Nephron (organoid): Measurements from ENCODE around the gene RERE.

Experiments
- H3K27ac Mint-ChIP-seq, 3 experiments: 2 replicates each; pipeline ENCODE4 v1.8.0; 2020; ENCODE audit warnings: mixed read lengths in 3 of 3, mild to moderate bottlenecking in 2 of 3, moderate library complexity in 1 of 3
- H3K27me3 Mint-ChIP-seq: 2 replicates; pipeline ENCODE4 v1.8.0; 2021; ENCODE audit warnings: low read depth, mild to moderate bottlenecking, moderate library complexity, mixed read lengths
- H3K36me3 Mint-ChIP-seq: 2 replicates; pipeline ENCODE4 v1.8.0; 2020; ENCODE audit warnings: low read depth, mixed read lengths
- H3K4me1 Mint-ChIP-seq: 2 replicates; pipeline ENCODE4 v1.8.0; 2020; ENCODE audit warnings: mixed read lengths
- H3K4me3 Mint-ChIP-seq, 3 experiments: 2 replicates each; pipeline ENCODE4 v1.8.0; 2020; ENCODE audit warnings: mild to moderate bottlenecking in 3 of 3, mixed read lengths in 3 of 3, moderate library complexity in 2 of 3
- H3K9me3 Mint-ChIP-seq: 2 replicates; pipeline ENCODE4 v1.8.0; 2020; ENCODE audit warnings: mixed read lengths
- TF ChIP-seq, protein P1 (sequence below), 3 experiments: fragments of 200-600 bp; sonication (generic); IDR thresholded peaks; one replicate each; pipeline ENCODE4 v1.5.0; 2021; ENCODE audit warnings: antibody characterized with exemption in 3 of 3; ENCODE audit not compliant: unreplicated experiment in 3 of 3

RERE gene

DNA sequence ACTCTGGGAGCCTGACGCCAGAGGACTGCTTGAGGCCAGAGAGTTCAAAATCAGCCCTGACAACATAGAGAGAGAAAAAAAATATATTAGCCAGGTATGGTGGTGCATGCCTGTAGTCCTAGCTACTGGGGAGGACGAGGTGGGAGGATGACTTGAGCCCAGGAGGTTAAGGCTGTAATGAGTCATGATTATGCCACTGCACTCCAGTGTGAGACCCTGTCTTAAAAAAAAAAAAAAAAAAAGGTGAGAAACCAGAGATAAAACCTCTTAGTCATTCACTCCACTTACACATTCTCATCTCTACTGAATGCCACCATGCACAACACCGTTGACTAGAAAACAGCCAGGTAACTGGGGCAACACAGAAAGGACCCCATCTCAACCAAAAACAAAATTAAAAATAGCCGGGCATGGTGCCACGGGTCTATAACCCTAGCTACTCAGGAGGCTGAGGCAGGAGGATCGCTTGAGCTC is 321.5 kb downstream of the RERE start:
- no peaks in the 10 kb centered on the region for H3K27me3 Mint-ChIP-seq
- H3K4me1 Mint-ChIP-seq, result peaks cover 5% of the 10 kb centered on the region
- H3K27ac Mint-ChIP-seq, result no peak overlapping the region
- peaks cover 78% of the 10 kb centered on the region for H3K36me3 Mint-ChIP-seq
- no peak overlapping the region for H3K4me3 Mint-ChIP-seq
- H3K9me3 Mint-ChIP-seq, result peaks cover 9% of the 10 kb centered on the region
- TF ChIP-seq, protein P1, sequence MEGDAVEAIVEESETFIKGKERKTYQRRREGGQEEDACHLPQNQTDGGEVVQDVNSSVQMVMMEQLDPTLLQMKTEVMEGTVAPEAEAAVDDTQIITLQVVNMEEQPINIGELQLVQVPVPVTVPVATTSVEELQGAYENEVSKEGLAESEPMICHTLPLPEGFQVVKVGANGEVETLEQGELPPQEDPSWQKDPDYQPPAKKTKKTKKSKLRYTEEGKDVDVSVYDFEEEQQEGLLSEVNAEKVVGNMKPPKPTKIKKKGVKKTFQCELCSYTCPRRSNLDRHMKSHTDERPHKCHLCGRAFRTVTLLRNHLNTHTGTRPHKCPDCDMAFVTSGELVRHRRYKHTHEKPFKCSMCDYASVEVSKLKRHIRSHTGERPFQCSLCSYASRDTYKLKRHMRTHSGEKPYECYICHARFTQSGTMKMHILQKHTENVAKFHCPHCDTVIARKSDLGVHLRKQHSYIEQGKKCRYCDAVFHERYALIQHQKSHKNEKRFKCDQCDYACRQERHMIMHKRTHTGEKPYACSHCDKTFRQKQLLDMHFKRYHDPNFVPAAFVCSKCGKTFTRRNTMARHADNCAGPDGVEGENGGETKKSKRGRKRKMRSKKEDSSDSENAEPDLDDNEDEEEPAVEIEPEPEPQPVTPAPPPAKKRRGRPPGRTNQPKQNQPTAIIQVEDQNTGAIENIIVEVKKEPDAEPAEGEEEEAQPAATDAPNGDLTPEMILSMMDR (IDR thresholded peaks at IDR 0.05; ENCODE audit: unreplicated experiment in 3 of 3), result no peak

DNA sequence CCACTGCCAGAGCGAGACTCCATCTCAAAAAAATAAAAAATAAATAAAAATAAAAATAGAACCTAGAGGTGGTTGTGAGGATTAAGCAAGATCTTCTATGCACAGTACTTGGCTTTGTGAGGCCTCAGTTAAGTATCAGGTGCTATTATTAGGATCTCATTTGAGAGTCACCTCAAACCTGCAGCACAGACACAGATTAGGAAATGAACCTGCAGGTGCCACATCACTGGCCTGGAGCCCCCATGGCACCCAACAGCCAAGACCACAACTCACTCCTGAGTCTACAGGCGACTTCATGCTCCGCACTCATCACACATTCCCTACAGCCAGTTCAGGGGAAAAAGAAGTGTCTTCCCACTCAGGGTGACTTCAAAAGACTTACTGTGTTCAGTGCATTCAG is 322.8 kb downstream of the RERE start:
- TF ChIP-seq, protein P1 (IDR thresholded peaks at IDR 0.05; ENCODE audit: unreplicated experiment in 3 of 3), result no peak
- Mint-ChIP-seq H3K9me3 (peaks cover 4% of the 10 kb centered on the region), H3K27ac (no peak overlapping the region), H3K4me1 (peaks cover 5% of the 10 kb centered on the region), H3K27me3 (no peaks in the 10 kb centered on the region), H3K4me3 (no peak overlapping the region), H3K36me3 (peaks cover 78% of the 10 kb centered on the region)

DNA sequence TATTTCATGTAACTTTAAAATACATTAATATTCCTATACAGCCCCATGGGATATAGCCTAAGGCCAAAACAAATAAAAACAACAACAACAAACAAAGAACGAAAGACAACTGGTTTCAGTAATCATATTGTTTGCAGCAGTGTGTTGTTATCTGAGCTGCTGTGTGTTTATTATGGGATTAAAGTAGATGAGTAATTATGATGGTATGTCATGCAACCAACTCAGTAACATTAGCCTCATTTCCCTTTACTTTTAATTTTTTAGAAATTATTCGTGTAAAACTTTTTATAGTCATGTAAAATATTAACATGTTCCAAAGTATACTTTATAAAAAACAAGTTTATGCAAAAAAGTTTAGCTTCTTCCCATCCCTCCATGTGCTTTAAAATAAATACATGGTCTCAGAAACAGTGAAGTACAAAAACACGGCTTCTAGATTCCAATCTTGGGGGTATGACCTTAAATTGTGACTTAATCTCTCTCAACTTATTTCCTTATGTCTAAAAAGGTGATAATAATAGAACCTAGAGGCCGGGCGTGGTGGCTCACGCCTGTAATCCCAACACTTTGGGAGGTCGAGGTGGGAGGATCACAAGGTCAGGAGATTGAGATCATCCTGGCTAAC is 323.4 kb downstream of the RERE start:
- peaks cover 75% of the 10 kb centered on the region for H3K36me3 Mint-ChIP-seq
- H3K4me3 Mint-ChIP-seq, result no peak overlapping the region
- no peaks in the 10 kb centered on the region for H3K27me3 Mint-ChIP-seq

DNA sequence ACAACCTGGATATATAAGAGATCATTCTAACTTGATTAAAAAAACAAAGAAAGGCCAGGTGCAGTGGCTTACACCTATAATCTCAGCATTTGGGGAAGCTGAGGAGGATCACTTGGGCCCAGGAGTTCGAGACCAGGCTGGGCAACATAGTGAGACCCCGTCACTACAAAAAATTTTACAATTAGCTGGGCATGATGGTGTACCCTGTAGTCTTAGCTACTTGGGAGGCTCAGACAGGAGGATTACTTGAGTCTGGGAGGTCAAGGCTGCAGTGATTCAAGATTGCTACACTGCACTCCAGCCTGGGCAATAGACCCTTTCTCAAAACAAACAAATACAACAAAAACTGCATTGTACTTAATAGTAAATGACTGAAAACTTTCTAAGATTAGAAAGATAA is 330.2 kb downstream of the RERE start:
- peaks cover 54% of the 10 kb centered on the region for H3K36me3 Mint-ChIP-seq
- H3K27ac Mint-ChIP-seq, result no peak overlapping the region
- no peak overlapping the region for H3K4me3 Mint-ChIP-seq
- peaks cover 5% of the 10 kb centered on the region for H3K4me1 Mint-ChIP-seq
- H3K9me3 Mint-ChIP-seq, result no peaks in the 10 kb centered on the region
- TF ChIP-seq, protein P1 (IDR thresholded peaks at IDR 0.05; ENCODE audit: unreplicated experiment in 3 of 3), result no peak
- H3K27me3 Mint-ChIP-seq, result no peaks in the 10 kb centered on the region

More for the DNA sequence above, 323.4 kb downstream of the RERE start:
- H3K9me3 Mint-ChIP-seq, result no peaks in the 10 kb centered on the region
- H3K27ac Mint-ChIP-seq, result no peak overlapping the region
- peaks cover 5% of the 10 kb centered on the region for H3K4me1 Mint-ChIP-seq
- TF ChIP-seq, protein P1 (IDR thresholded peaks at IDR 0.05; ENCODE audit: unreplicated experiment in 3 of 3), result no peak

DNA sequence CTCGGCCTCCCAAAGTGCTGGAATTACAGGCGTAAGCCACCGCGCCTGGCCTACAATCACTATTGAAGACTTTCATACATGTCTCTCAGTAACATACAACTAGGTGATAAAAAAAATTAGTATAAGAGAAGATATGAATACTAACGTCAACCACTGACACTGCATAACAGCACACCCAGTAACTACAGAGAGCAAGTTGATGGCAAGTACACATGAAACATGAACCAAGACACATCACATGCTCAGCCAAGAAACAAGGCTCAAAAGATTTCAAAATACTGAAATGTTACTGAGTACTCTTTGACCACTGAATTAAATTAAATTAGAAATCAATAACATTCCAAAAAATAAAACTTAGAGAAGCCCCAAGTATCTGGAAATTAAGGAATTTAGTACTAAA is 331.4 kb downstream of the RERE start:
- TF ChIP-seq, protein P1 (IDR thresholded peaks at IDR 0.05; ENCODE audit: unreplicated experiment in 3 of 3), result no peak
- no peak overlapping the region for H3K27ac Mint-ChIP-seq
- no peaks in the 10 kb centered on the region for H3K9me3 Mint-ChIP-seq
- H3K4me3 Mint-ChIP-seq, result no peak overlapping the region
- no peaks in the 10 kb centered on the region for H3K4me1 Mint-ChIP-seq
- peaks cover 49% of the 10 kb centered on the region for H3K36me3 Mint-ChIP-seq
- H3K27me3 Mint-ChIP-seq, result no peaks in the 10 kb centered on the region

DNA sequence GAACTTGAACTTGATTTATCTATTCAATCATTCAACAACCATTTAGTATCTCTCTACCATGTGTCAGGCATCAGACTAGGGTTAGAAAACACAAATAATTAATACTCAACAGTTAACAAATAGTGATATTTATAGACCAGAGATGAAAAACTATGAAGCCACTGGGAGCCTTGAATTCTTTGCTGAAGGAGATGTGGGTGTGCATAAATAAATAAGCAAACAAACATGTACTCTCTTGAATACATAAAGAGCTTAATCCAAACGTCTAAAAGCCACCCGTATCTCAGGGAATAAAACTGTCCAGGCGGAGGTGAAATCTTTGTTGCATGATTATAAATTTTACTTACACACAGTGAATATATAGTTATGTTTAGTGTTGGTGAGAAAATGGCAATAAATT is 333.9 kb downstream of the RERE start:
- Mint-ChIP-seq H3K27me3 (no peaks in the 10 kb centered on the region), H3K9me3 (no peaks in the 10 kb centered on the region), H3K4me1 (peaks cover 5% of the 10 kb centered on the region), H3K36me3 (peaks cover 42% of the 10 kb centered on the region), H3K4me3 (no peak overlapping the region), H3K27ac (peak overlapping the region in 2 of 3 experiments; percentile 20 to 32)
- TF ChIP-seq, protein P1 (IDR thresholded peaks at IDR 0.05; ENCODE audit: unreplicated experiment in 3 of 3), result no peak
